Choroid plexus epithelial cell (primary cell): ENCODE results near the gene PTBP2.
A peak's percentile ranks its signal among the peaks of the same experiment; 100 is the strongest.

Source experiments
- DNase-seq: peaks from one replicate; pipeline ENCODE4 v3.0.0-alpha.2; 2010; ENCODE audit warnings: low read depth
- H3K4me3 ChIP-seq: 2 replicates; pipeline ENCODE4 v1.5.1; 2011; ENCODE audit warnings: low read depth, mild to moderate bottlenecking, control low read depth, low read length, moderate library complexity
- CTCF ChIP-seq: conservative IDR thresholded peaks from 2 replicates; pipeline ENCODE4 v1.5.1; 2011; ENCODE audit warnings: low read depth, mild to moderate bottlenecking, control low read depth, inconsistent platforms, low read length, moderate library complexity

Gene PTBP2

GRCh38 chr1:96721416-96722160 lies at the start of gene PTBP2:
PTBP2 (plus strand) TSS chr1:96721784; CDS start chr1:96721865, 81 bp downstream.
- peak within 1 kb of the TSS; percentile 92 for H3K4me3 ChIP-seq
- no peak for TF ChIP-seq CTCF
- peak; percentile 79 for DNase-seq

GRCh38 chr1:96674915-96675314 lies 46.7 kb upstream of the PTBP2 start:
- H3K4me3 ChIP-seq = no peak overlapping the region
- no peak for TF ChIP-seq CTCF
- peak; percentile 5 for DNase-seq

GRCh38 chr1:96682056-96682455 lies 39.5 kb upstream of the PTBP2 start:
- no peak for DNase-seq
- H3K4me3 ChIP-seq = no peak overlapping the region
- no peak for TF ChIP-seq CTCF

GRCh38 chr1:96683931-96684330 lies 37.7 kb upstream of the PTBP2 start:
- TF ChIP-seq CTCF = no peak
- DNase-seq = peak; percentile 34
- H3K4me3 ChIP-seq = no peak overlapping the region

GRCh38 chr1:96684744-96685143 lies 36.8 kb upstream of the PTBP2 start:
- DNase-seq = no peak
- no peak overlapping the region for H3K4me3 ChIP-seq
- no peak for TF ChIP-seq CTCF

- H3K4me3 ChIP-seq = no peak overlapping the region
- no peak for TF ChIP-seq CTCF
- DNase-seq = no peak
Measured at GRCh38 chr1:96688767-96689166, 32.8 kb upstream of the PTBP2 start.

- DNase-seq = no peak
- TF ChIP-seq CTCF = no peak
- H3K4me3 ChIP-seq = no peak overlapping the region
Measured at GRCh38 chr1:96695954-96696353, 25.6 kb upstream of the PTBP2 start.
